H1 (cell line): ENCODE data around the gene UBE2E2.

ENCODE experiments used
- PHF8 ChIP-seq: fragments of 200-600 bp; sonication (generic); conservative IDR thresholded peaks from 2 replicates; pipeline ENCODE4 v1.7.1; 2012; ENCODE audit warnings: low read depth, mild to moderate bottlenecking, inconsistent platforms, low read length, moderate library complexity
- TF ChIP-seq, protein P1 (sequence below): fragments of 300-600 bp; sonication (generic); IDR thresholded peaks from 2 replicates; pipeline ENCODE4 v1.7.1; 2012; ENCODE audit warnings: low read length, moderate library complexity, mild to moderate bottlenecking, inconsistent platforms; ENCODE audit not compliant: insufficient replicate concordance

- no peak for TF ChIP-seq PHF8
- TF ChIP-seq, protein P1, sequence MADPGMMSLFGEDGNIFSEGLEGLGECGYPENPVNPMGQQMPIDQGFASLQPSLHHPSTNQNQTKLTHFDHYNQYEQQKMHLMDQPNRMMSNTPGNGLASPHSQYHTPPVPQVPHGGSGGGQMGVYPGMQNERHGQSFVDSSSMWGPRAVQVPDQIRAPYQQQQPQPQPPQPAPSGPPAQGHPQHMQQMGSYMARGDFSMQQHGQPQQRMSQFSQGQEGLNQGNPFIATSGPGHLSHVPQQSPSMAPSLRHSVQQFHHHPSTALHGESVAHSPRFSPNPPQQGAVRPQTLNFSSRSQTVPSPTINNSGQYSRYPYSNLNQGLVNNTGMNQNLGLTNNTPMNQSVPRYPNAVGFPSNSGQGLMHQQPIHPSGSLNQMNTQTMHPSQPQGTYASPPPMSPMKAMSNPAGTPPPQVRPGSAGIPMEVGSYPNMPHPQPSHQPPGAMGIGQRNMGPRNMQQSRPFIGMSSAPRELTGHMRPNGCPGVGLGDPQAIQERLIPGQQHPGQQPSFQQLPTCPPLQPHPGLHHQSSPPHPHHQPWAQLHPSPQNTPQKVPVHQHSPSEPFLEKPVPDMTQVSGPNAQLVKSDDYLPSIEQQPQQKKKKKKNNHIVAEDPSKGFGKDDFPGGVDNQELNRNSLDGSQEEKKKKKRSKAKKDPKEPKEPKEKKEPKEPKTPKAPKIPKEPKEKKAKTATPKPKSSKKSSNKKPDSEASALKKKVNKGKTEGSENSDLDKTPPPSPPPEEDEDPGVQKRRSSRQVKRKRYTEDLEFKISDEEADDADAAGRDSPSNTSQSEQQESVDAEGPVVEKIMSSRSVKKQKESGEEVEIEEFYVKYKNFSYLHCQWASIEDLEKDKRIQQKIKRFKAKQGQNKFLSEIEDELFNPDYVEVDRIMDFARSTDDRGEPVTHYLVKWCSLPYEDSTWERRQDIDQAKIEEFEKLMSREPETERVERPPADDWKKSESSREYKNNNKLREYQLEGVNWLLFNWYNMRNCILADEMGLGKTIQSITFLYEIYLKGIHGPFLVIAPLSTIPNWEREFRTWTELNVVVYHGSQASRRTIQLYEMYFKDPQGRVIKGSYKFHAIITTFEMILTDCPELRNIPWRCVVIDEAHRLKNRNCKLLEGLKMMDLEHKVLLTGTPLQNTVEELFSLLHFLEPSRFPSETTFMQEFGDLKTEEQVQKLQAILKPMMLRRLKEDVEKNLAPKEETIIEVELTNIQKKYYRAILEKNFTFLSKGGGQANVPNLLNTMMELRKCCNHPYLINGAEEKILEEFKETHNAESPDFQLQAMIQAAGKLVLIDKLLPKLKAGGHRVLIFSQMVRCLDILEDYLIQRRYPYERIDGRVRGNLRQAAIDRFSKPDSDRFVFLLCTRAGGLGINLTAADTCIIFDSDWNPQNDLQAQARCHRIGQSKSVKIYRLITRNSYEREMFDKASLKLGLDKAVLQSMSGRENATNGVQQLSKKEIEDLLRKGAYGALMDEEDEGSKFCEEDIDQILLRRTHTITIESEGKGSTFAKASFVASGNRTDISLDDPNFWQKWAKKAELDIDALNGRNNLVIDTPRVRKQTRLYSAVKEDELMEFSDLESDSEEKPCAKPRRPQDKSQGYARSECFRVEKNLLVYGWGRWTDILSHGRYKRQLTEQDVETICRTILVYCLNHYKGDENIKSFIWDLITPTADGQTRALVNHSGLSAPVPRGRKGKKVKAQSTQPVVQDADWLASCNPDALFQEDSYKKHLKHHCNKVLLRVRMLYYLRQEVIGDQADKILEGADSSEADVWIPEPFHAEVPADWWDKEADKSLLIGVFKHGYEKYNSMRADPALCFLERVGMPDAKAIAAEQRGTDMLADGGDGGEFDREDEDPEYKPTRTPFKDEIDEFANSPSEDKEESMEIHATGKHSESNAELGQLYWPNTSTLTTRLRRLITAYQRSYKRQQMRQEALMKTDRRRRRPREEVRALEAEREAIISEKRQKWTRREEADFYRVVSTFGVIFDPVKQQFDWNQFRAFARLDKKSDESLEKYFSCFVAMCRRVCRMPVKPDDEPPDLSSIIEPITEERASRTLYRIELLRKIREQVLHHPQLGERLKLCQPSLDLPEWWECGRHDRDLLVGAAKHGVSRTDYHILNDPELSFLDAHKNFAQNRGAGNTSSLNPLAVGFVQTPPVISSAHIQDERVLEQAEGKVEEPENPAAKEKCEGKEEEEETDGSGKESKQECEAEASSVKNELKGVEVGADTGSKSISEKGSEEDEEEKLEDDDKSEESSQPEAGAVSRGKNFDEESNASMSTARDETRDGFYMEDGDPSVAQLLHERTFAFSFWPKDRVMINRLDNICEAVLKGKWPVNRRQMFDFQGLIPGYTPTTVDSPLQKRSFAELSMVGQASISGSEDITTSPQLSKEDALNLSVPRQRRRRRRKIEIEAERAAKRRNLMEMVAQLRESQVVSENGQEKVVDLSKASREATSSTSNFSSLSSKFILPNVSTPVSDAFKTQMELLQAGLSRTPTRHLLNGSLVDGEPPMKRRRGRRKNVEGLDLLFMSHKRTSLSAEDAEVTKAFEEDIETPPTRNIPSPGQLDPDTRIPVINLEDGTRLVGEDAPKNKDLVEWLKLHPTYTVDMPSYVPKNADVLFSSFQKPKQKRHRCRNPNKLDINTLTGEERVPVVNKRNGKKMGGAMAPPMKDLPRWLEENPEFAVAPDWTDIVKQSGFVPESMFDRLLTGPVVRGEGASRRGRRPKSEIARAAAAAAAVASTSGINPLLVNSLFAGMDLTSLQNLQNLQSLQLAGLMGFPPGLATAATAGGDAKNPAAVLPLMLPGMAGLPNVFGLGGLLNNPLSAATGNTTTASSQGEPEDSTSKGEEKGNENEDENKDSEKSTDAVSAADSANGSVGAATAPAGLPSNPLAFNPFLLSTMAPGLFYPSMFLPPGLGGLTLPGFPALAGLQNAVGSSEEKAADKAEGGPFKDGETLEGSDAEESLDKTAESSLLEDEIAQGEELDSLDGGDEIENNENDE = no peak
These were observed 14.9 kb downstream of the UBE2E2 start for GRCh38 chr3:23217872-23218554.
